Measurements from ENCODE around the gene HOXA4. TPM values are rescaled to one million over a fixed set of nuclear protein-coding genes. Genes with fewer than 3 reads are reported as not detected.

The HOXA4 gene
- total RNA-seq, 1 donor from 2014 or later = not detected

- peaks cover 18% of the 10 kb centered on the region for H3K4me1 Mint-ChIP-seq (ENCODE audit: unreplicated experiment)
- H3K27me3 Mint-ChIP-seq (ENCODE audit: unreplicated experiment) = peaks cover 94% of the 10 kb centered on the region
- no peak for DNase-seq (ENCODE audit: extremely low spot score, unreplicated experiment)
- H3K27ac Mint-ChIP-seq (ENCODE audit: unreplicated experiment) = no peak overlapping the region
- peaks cover 1% of the 10 kb centered on the region for H3K36me3 Mint-ChIP-seq (ENCODE audit: unreplicated experiment)
- H3K9me3 Mint-ChIP-seq (ENCODE audit: unreplicated experiment) = peaks cover 7% of the 10 kb centered on the region
- H3K4me3 Mint-ChIP-seq (ENCODE audit: unreplicated experiment) = no peak overlapping the region
- TF ChIP-seq, protein P1, sequence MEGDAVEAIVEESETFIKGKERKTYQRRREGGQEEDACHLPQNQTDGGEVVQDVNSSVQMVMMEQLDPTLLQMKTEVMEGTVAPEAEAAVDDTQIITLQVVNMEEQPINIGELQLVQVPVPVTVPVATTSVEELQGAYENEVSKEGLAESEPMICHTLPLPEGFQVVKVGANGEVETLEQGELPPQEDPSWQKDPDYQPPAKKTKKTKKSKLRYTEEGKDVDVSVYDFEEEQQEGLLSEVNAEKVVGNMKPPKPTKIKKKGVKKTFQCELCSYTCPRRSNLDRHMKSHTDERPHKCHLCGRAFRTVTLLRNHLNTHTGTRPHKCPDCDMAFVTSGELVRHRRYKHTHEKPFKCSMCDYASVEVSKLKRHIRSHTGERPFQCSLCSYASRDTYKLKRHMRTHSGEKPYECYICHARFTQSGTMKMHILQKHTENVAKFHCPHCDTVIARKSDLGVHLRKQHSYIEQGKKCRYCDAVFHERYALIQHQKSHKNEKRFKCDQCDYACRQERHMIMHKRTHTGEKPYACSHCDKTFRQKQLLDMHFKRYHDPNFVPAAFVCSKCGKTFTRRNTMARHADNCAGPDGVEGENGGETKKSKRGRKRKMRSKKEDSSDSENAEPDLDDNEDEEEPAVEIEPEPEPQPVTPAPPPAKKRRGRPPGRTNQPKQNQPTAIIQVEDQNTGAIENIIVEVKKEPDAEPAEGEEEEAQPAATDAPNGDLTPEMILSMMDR (IDR thresholded peaks at IDR 0.05) = no peak
These were observed 24.6 kb upstream of the HOXA4 start for GRCh38 chr7:27154901-27155815.

DNA sequence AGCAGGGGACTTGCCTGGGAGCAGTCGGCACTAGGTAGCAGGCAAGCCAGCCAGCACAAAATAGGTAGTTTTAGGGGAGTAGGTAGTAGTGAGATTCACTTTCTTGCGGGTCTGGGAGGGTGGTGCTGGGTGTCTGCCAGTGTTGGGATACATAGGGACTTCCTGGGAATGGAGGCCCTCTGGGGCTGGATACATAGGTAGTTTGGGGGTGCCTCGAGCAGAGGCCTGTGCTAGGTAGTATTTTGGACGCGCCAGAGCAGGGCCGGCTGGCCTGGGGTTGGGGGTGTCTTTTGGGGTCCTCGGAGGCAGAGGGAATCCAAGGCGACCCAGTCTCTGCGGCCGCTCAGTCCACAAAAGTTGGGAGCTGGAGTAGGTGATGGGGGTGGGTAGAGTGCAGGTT lies 23.8 kb upstream of the HOXA4 start:
- Mint-ChIP-seq H3K36me3 (ENCODE audit: unreplicated experiment) (peaks cover 1% of the 10 kb centered on the region), H3K27ac (ENCODE audit: unreplicated experiment) (no peak overlapping the region), H3K27me3 (ENCODE audit: unreplicated experiment) (peaks cover 93% of the 10 kb centered on the region), H3K9me3 (ENCODE audit: unreplicated experiment) (peaks cover 7% of the 10 kb centered on the region), H3K4me1 (ENCODE audit: unreplicated experiment) (peaks cover 18% of the 10 kb centered on the region), H3K4me3 (ENCODE audit: unreplicated experiment) (no peak overlapping the region)
- TF ChIP-seq, protein P1 (IDR thresholded peaks at IDR 0.05) = no peak
- DNase-seq (ENCODE audit: extremely low spot score, unreplicated experiment) = no peak

- Mint-ChIP-seq H3K27ac (ENCODE audit: unreplicated experiment) (no peak overlapping the region), H3K9me3 (ENCODE audit: unreplicated experiment) (peaks cover 7% of the 10 kb centered on the region), H3K36me3 (ENCODE audit: unreplicated experiment) (peaks cover 1% of the 10 kb centered on the region), H3K4me1 (ENCODE audit: unreplicated experiment) (peaks cover 18% of the 10 kb centered on the region), H3K4me3 (ENCODE audit: unreplicated experiment) (no peak overlapping the region), H3K27me3 (ENCODE audit: unreplicated experiment) (peaks cover 90% of the 10 kb centered on the region)
- no peak for DNase-seq (ENCODE audit: extremely low spot score, unreplicated experiment)
- TF ChIP-seq, protein P1 (IDR thresholded peaks at IDR 0.05) = no peak
These were observed 23.0 kb upstream of the HOXA4 start for GRCh38 chr7:27153526-27153925.

DNA sequence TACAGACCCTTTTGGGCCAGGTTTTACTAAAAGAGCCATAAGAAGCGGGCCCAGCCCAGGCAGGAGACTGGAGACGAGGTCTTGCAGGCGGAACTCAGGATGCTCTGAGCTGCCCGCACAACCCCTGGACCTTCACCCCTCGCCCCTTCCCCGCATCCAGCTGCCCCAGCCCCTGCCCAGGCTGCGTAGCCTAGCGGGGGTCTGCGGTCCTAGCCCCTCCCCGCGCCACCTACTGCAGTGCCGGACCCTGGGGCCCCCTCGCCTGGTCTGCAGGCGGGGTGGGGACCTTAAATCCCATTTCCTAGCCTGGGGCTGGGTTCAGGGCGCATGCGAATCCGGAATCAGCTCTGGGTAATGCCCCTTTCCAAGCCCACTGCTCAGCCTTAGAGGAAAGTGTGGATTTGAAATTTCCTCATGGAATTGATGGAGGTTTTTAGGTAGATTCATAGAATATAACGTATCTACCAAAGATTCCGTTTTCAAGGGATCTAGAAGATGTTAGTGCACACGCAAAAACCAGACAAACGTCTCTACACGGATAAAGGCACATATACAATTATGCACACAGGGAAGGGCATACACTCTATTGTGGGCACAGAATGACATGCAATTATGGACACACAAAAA lies 22.4 kb upstream of the HOXA4 start:
- TF ChIP-seq, protein P1 (IDR thresholded peaks at IDR 0.05) = no peak
- Mint-ChIP-seq H3K4me3 (ENCODE audit: unreplicated experiment) (no peak overlapping the region), H3K27me3 (ENCODE audit: unreplicated experiment) (peaks cover 90% of the 10 kb centered on the region), H3K36me3 (ENCODE audit: unreplicated experiment) (peaks cover 3% of the 10 kb centered on the region), H3K27ac (ENCODE audit: unreplicated experiment) (no peak overlapping the region), H3K9me3 (ENCODE audit: unreplicated experiment) (peaks cover 2% of the 10 kb centered on the region), H3K4me1 (ENCODE audit: unreplicated experiment) (peaks cover 18% of the 10 kb centered on the region)
- DNase-seq (ENCODE audit: extremely low spot score, unreplicated experiment) = no peak
